HG03159 (cell line): ENCODE data around the gene HOXB7.

Source experiments
- ATAC-seq: cut with Tn5 transposase; IDR thresholded peaks from one replicate; pipeline ENCODE4 v1.9.1; 2021; ENCODE audit warnings: mild to moderate bottlenecking, moderate library complexity; ENCODE audit not compliant: unreplicated experiment

The HOXB7 gene

GRCh38 chr17:48637323-48638260, 26.8 kb upstream of the HOXB7 start:
- no peak for ATAC-seq

- ATAC-seq = peak; percentile 62
These were observed 25.6 kb upstream of the HOXB7 start for GRCh38 chr17:48636177-48637018.

- no peak for ATAC-seq
These were observed 23.8 kb upstream of the HOXB7 start for GRCh38 chr17:48634493-48635208.

GRCh38 chr17:48633266-48633677, 22.5 kb upstream of the HOXB7 start:
- ATAC-seq = no peak

GRCh38 chr17:48632579-48633265, 21.9 kb upstream of the HOXB7 start:
- no peak for ATAC-seq

- ATAC-seq = no peak
These were observed 21.1 kb upstream of the HOXB7 start for GRCh38 chr17:48631693-48632578.

GRCh38 chr17:48630925-48631692, 20.3 kb upstream of the HOXB7 start:
- no peak for ATAC-seq

- ATAC-seq = no peak
These were observed 19.4 kb upstream of the HOXB7 start for GRCh38 chr17:48630009-48630924.

GRCh38 chr17:48629411-48629759, 18.6 kb upstream of the HOXB7 start:
- ATAC-seq = no peak

- no peak for ATAC-seq
These were observed 18.0 kb upstream of the HOXB7 start for GRCh38 chr17:48628649-48629410.

GRCh38 chr17:48627623-48628521, 17.1 kb upstream of the HOXB7 start:
- no peak for ATAC-seq

GRCh38 chr17:48627118-48627597, 16.3 kb upstream of the HOXB7 start:
- no peak for ATAC-seq

- no peak for ATAC-seq
These were observed 15.7 kb upstream of the HOXB7 start, which contains the start of gene HOXB9 for GRCh38 chr17:48626245-48627117. HOXB9 (minus strand) TSS chr17:48626358; CDS start chr17:48626269, 89 bp downstream.

- ATAC-seq = no peak
These were observed 14.9 kb upstream of the HOXB7 start for GRCh38 chr17:48625495-48626244.
